ENCODE data around the gene OGDH. TPM values are rescaled to one million over a fixed set of nuclear protein-coding genes. Genes with fewer than 3 reads are reported as not detected.

OGDH gene
- polyA plus RNA-seq, 3 donors, result 41.0 to 74.1 (median 49.9) TPM

- intact Hi-C loops (cut with micrococcal nuclease), result no loop called here
Measured at GRCh38 chr7:44654255-44654796, 47.9 kb downstream of the OGDH start.

GRCh38 chr7:44655341-44655740 lies 48.9 kb downstream of the OGDH start:
- Mint-ChIP-seq H3K27me3 (ENCODE audit: low read depth in 3 of 3) (peaks cover 0 to 2% (median 1%) of the 10 kb centered on the region in 3 donors), H3K4me1 (peaks cover 19% of the 10 kb centered on the region), H3K27ac (peak overlapping the region in 6 of 7 donors; percentile 37 to 85 (median 66)), H3K9me3 (peaks cover 12 to 22% (median 16%) of the 10 kb centered on the region in 7 donors), H3K4me3 (no peak overlapping the region), H3K36me3 (peaks cover 80 to 90% of the 10 kb centered on the region in 2 donors)
- no peak for TF ChIP-seq CTCF (IDR thresholded peaks at IDR 0.05)
- intact Hi-C loops (cut with micrococcal nuclease), result no loop called here
- no peaks in the 10 kb centered on the region for H4K20me1 ChIP-seq (ENCODE audit: insufficient read depth, low read length)
- peaks cover 10 to 15% of the 10 kb centered on the region in 2 donors for H3K4me1 ChIP-seq (ENCODE audit: control insufficient read depth in 1 of 2, insufficient read depth in 2 of 2, low read length in 2 of 2)
- no peak for DNase-seq
- peaks cover 9 to 29% of the 10 kb centered on the region in 2 donors for H3K9me3 ChIP-seq (replicated peaks in 1 of 2; ENCODE audit: control insufficient read depth in 1 of 2, insufficient read depth in 1 of 2, low read length in 2 of 2)
- 100% methylated on average over 1 of the region's 1 CpG for WGBS (ENCODE audit: insufficient coverage)
- H3K79me2 ChIP-seq (ENCODE audit: insufficient read depth, low read length), result peaks cover 11% of the 10 kb centered on the region
- H3K27ac ChIP-seq (ENCODE audit: low read depth in 1 of 2, low read length in 2 of 2), result peak overlapping the region; percentile 17 to 74
- H3K4me3 ChIP-seq (replicated peaks in 1 of 3; ENCODE audit: low read depth in 2 of 3, low read length in 3 of 3), result no peak overlapping the region
- H2AFZ ChIP-seq (ENCODE audit: insufficient read depth, low read depth, low read length, poor library complexity, severe bottlenecking), result no peak overlapping the region
- peaks cover 37 to 88% of the 10 kb centered on the region in 2 donors for H3K36me3 ChIP-seq (replicated peaks in 1 of 2; ENCODE audit: control insufficient read depth in 1 of 2, insufficient read depth in 2 of 2, low read length in 2 of 2)
- H3K4me2 ChIP-seq (replicated peaks; ENCODE audit: extremely low read depth, low read length, poor library complexity, severe bottlenecking), result no peak overlapping the region
- no peaks in the 10 kb centered on the region for H3K27me3 ChIP-seq (ENCODE audit: control insufficient read depth in 2 of 2, insufficient read depth in 2 of 2, low read length in 2 of 2)
- no peak overlapping the region for H3K9ac ChIP-seq (ENCODE audit: insufficient read depth, low read length, poor library complexity, severe bottlenecking)

More at GRCh38 chr7:44654255-44654796, 47.9 kb downstream of the OGDH start:
- no peak for TF ChIP-seq CTCF (IDR thresholded peaks at IDR 0.05)
- H3K27me3 ChIP-seq (ENCODE audit: control insufficient read depth in 2 of 2, insufficient read depth in 2 of 2, low read length in 2 of 2), result no peaks in the 10 kb centered on the region
- H2AFZ ChIP-seq (ENCODE audit: insufficient read depth, low read depth, low read length, poor library complexity, severe bottlenecking), result no peak overlapping the region
- H3K4me2 ChIP-seq (replicated peaks; ENCODE audit: extremely low read depth, low read length, poor library complexity, severe bottlenecking), result no peak overlapping the region
- H3K9me3 ChIP-seq (replicated peaks in 1 of 2; ENCODE audit: control insufficient read depth in 1 of 2, insufficient read depth in 1 of 2, low read length in 2 of 2), result peaks cover 5 to 22% of the 10 kb centered on the region in 2 donors
- H3K9ac ChIP-seq (ENCODE audit: insufficient read depth, low read length, poor library complexity, severe bottlenecking), result no peak overlapping the region
- no peak for DNase-seq
- H3K27ac Mint-ChIP-seq, result peak overlapping the region in 6 of 7 donors; percentile 20 to 76 (median 54)
- H3K27me3 Mint-ChIP-seq (ENCODE audit: low read depth in 3 of 3), result peaks cover 0 to 2% (median 1%) of the 10 kb centered on the region in 3 donors
- H3K9me3 Mint-ChIP-seq, result peaks cover 5 to 16% (median 13%) of the 10 kb centered on the region in 7 donors
- WGBS (ENCODE audit: insufficient coverage), result 79% methylated on average over 7 of the region's 11 CpGs
- no peaks in the 10 kb centered on the region for H4K20me1 ChIP-seq (ENCODE audit: insufficient read depth, low read length)
- H3K27ac ChIP-seq (ENCODE audit: low read depth in 1 of 2, low read length in 2 of 2), result peak overlapping the region in 1 of 2 donors; percentile 51
- peaks cover 4% of the 10 kb centered on the region for H3K79me2 ChIP-seq (ENCODE audit: insufficient read depth, low read length)
- peaks cover 81 to 90% of the 10 kb centered on the region in 2 donors for H3K36me3 Mint-ChIP-seq
- H3K36me3 ChIP-seq (replicated peaks in 1 of 2; ENCODE audit: control insufficient read depth in 1 of 2, insufficient read depth in 2 of 2, low read length in 2 of 2), result peaks cover 45 to 88% of the 10 kb centered on the region in 2 donors
- H3K4me3 ChIP-seq (replicated peaks in 1 of 3; ENCODE audit: low read depth in 2 of 3, low read length in 3 of 3), result no peak overlapping the region
- H3K4me1 ChIP-seq (ENCODE audit: control insufficient read depth in 1 of 2, insufficient read depth in 2 of 2, low read length in 2 of 2), result peaks cover 10 to 15% of the 10 kb centered on the region in 2 donors
- peaks cover 19% of the 10 kb centered on the region for H3K4me1 Mint-ChIP-seq
- H3K4me3 Mint-ChIP-seq, result no peak overlapping the region

Data from CD14-positive monocyte (primary cell).